HepG2 (cell line): ENCODE measurements around the gene OSGEPL1. TPM values are rescaled to one million over a fixed set of nuclear protein-coding genes. Genes with fewer than 3 reads are reported as not detected.

Source experiments
- ARID2 ChIP-seq: sonication (generic); formaldehyde crosslinking; IDR thresholded peaks from 2 replicates; pipeline ENCODE4 v1.8.1; 2022; ENCODE audit warnings: mild to moderate bottlenecking, missing genetic modification reagents, borderline replicate concordance
- CBX2 ChIP-seq, 2 experiments: fragments of 200-600 bp in 1 of 2; sonication (generic); formaldehyde crosslinking in 1 of 2; IDR thresholded peaks; 2 replicates each; pipeline versions ENCODE4 v1.7.0 to v1.8.1; 2018 to 2022; ENCODE audit warnings: low read depth in 2 of 2, low read length in 1 of 2, mild to moderate bottlenecking in 1 of 2, missing genetic modification reagents in 1 of 2
- ESRRA ChIP-seq: sonication (generic); formaldehyde crosslinking; IDR thresholded peaks from 2 replicates; pipeline ENCODE4 v1.5.1; 2020; ENCODE audit warnings: mild to moderate bottlenecking, low read depth, missing genetic modification reagents
- HMGA1 ChIP-seq: sonication (generic); formaldehyde crosslinking; conservative IDR thresholded peaks from 2 replicates; pipeline ENCODE4 v1.4.0; 2020; ENCODE audit warnings: missing genetic modification reagents
- HNRNPH1 ChIP-seq: fragments of 200-400 bp; formaldehyde crosslinking; optimal IDR thresholded peaks from 2 replicates; pipeline ENCODE3; 2017; ENCODE audit warnings: mild to moderate bottlenecking, low read depth, low read length
- HNRNPUL1 ChIP-seq: fragments of 200-400 bp; formaldehyde crosslinking; IDR thresholded peaks from 2 replicates; pipeline ENCODE4 v1.6.1; 2017; ENCODE audit warnings: low read depth, mild to moderate bottlenecking, low read length, moderate library complexity
- KMT2B ChIP-seq: IDR thresholded peaks from 2 replicates; pipeline ENCODE4 v1.6.1; 2016; ENCODE audit warnings: missing genetic modification reagents, missing compliant biosample characterization
- MATR3 ChIP-seq: sonication (generic); formaldehyde crosslinking; IDR thresholded peaks from 2 replicates; pipeline ENCODE4 v1.4.0; 2020; ENCODE audit warnings: missing genetic modification reagents
- MED13 ChIP-seq: sonication (generic); formaldehyde crosslinking; IDR thresholded peaks from 2 replicates; pipeline ENCODE4 v1.5.0; 2020; ENCODE audit warnings: missing genetic modification reagents
- MTA1 ChIP-seq: sonication (generic); formaldehyde crosslinking; IDR thresholded peaks from 2 replicates; pipeline ENCODE4 v1.4.0; 2020; ENCODE audit warnings: missing genetic modification reagents, mild to moderate bottlenecking, borderline replicate concordance
- NCOR1 ChIP-seq: fragments of 200-600 bp; sonication (generic); IDR thresholded peaks from 2 replicates; pipeline ENCODE4 v1.7.0; 2017; ENCODE audit warnings: antibody characterized with exemption, low read length, borderline replicate concordance
- RCOR2 ChIP-seq: IDR thresholded peaks from 2 replicates; pipeline ENCODE4 v1.6.1; 2016; ENCODE audit warnings: missing biosample characterization, missing genetic modification reagents
- RFXANK ChIP-seq: IDR thresholded peaks from 2 replicates; pipeline ENCODE4 v1.6.1; 2016
- SKI ChIP-seq: fragments of 450-650 bp; IDR thresholded peaks from one replicate; pipeline ENCODE4 v1.6.1; 2018; ENCODE audit warnings: mild to moderate bottlenecking; ENCODE audit not compliant: partially characterized antibody
- SMAD1 ChIP-seq: sonication (generic); formaldehyde crosslinking; IDR thresholded peaks from 2 replicates; pipeline ENCODE4 v1.4.0; 2020; ENCODE audit warnings: missing genetic modification reagents, low read depth, mild to moderate bottlenecking, borderline replicate concordance
- SP4 ChIP-seq: sonication (generic); formaldehyde crosslinking; IDR thresholded peaks from 2 replicates; pipeline ENCODE4 v1.8.1; 2023; ENCODE audit warnings: mild to moderate bottlenecking, missing genetic modification reagents
- ZNF549 ChIP-seq: sonication (generic); formaldehyde crosslinking; IDR thresholded peaks from 2 replicates; pipeline ENCODE4 v1.5.0; 2020; ENCODE audit warnings: missing genetic modification reagents
- ZNF567 ChIP-seq: sonication (generic); formaldehyde crosslinking; IDR thresholded peaks from 2 replicates; pipeline ENCODE4 v1.8.1; 2023; ENCODE audit warnings: mild to moderate bottlenecking, missing genetic modification reagents, borderline replicate concordance
- ZNF780A ChIP-seq: sonication (generic); formaldehyde crosslinking; IDR thresholded peaks from 2 replicates; pipeline ENCODE4 v1.8.0; 2022; ENCODE audit warnings: mild to moderate bottlenecking, missing genetic modification reagents, moderate library complexity
- polyA plus RNA-seq, 8 experiments: library from polyadenylated mRNA; depleted of rRNA in 3 of 8; stranded (reverse) in 7 of 8; unstranded in 1 of 8; fragments of >200 nt; fragmentation: Illumina TruSeq in 4 of 8; extraction: Trizol in 4 of 8; gene quantifications; 2 replicates each; pipeline versions ENCODE4 v1.2.1 to v1.2.3, GENCODE V29; 2011 to 2016; ENCODE audit warnings: low read depth in 4 of 8, missing spikeins in 1 of 8, mixed read lengths in 1 of 8; ENCODE audit not compliant: insufficient read depth in 1 of 8
- total RNA-seq, 5 experiments: library from RNA; depleted of rRNA; stranded (reverse); fragments of >200 nt; fragmentation: Illumina TruSeq; extraction: Trizol; gene quantifications; 2 replicates each; pipeline ENCODE4 v1.2.3, GENCODE V29; 2016; ENCODE audit warnings: low read depth in 1 of 5
- TF ChIP-seq, protein P1 (sequence below): sonication (generic); formaldehyde crosslinking; IDR thresholded peaks from 2 replicates; pipeline ENCODE4 v1.8.0; 2022; ENCODE audit warnings: missing genetic modification reagents, mild to moderate bottlenecking, borderline replicate concordance
- TF ChIP-seq, protein P2 (sequence below): sonication (generic); formaldehyde crosslinking; IDR thresholded peaks from 2 replicates; pipeline ENCODE4 v1.8.1; 2023; ENCODE audit warnings: missing genetic modification reagents, mild to moderate bottlenecking, borderline replicate concordance
- TF ChIP-seq, protein P3 (sequence below): sonication (generic); formaldehyde crosslinking; IDR thresholded peaks from 2 replicates; pipeline ENCODE4 v1.4.0; 2020; ENCODE audit warnings: missing genetic modification reagents, borderline replicate concordance
- TF ChIP-seq, protein P4 (sequence below): sonication (generic); formaldehyde crosslinking; IDR thresholded peaks from 2 replicates; pipeline ENCODE4 v1.5.0; 2020; ENCODE audit warnings: missing genetic modification reagents, mild to moderate bottlenecking, borderline replicate concordance
- TF ChIP-seq, protein P5 (sequence below): sonication (generic); IDR thresholded peaks from 2 replicates; pipeline ENCODE4 v1.6.1; 2016; ENCODE audit warnings: low read depth, borderline replicate concordance

OSGEPL1 gene
- total and polyA plus RNA-seq, 2 of the 13 experiments (the other 11 are each of a cell fraction or from before 2014, with no cell fraction given), result 10.2 to 10.8 TPM

DNA sequence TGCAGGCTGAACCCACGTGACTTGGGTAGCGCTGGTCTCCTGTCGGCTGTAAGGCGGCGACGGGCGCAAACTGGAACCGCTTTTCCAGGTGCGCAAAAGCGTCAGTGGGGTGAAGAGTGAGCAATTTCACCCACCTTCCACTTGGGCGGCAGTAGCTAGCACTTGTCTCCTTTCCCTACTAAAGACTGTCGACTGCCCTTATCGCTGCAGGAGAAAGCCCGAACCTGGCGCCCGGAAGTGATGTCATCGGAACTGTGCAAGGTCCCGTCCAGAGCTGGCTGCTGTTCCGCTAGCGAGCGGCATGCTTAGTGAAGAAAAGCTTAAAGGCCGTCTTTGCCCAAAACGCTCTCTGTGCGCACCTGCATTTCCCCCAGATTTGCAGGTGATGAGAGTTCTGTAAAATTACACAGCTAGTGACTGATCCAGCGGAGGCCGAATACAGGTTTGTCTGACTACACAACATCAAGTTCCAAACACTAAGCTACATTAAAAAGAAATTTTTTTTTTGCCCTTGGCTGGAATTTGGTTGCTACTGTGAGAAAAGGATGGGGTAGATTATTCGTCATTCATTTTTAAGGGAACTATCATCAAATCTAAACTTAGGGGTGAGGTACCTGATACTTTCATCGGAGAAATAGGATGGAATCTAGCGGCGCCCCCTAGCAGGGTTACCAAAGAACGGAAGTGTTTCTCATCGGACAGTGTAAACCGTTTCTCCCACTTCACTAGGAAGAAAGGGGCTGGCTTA, at the start of gene OSGEPL1 (continued):
- TF ChIP-seq, protein P1, sequence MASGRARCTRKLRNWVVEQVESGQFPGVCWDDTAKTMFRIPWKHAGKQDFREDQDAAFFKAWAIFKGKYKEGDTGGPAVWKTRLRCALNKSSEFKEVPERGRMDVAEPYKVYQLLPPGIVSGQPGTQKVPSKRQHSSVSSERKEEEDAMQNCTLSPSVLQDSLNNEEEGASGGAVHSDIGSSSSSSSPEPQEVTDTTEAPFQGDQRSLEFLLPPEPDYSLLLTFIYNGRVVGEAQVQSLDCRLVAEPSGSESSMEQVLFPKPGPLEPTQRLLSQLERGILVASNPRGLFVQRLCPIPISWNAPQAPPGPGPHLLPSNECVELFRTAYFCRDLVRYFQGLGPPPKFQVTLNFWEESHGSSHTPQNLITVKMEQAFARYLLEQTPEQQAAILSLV (CRISPR knock-in tag), result peak; percentile 87; the same call in 1 of the 2 replicates
- TF ChIP-seq SP4 (CRISPR knock-in tag), result no peak
- no peak for TF ChIP-seq ZNF549 (CRISPR knock-in tag)
- TF ChIP-seq, protein P2, sequence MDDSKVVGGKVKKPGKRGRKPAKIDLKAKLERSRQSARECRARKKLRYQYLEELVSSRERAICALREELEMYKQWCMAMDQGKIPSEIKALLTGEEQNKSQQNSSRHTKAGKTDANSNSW, result peak; percentile 33; the same call in 1 of the 2 replicates
- TF ChIP-seq MATR3 (CRISPR knock-in tag), result no peak
- TF ChIP-seq, protein P3, sequence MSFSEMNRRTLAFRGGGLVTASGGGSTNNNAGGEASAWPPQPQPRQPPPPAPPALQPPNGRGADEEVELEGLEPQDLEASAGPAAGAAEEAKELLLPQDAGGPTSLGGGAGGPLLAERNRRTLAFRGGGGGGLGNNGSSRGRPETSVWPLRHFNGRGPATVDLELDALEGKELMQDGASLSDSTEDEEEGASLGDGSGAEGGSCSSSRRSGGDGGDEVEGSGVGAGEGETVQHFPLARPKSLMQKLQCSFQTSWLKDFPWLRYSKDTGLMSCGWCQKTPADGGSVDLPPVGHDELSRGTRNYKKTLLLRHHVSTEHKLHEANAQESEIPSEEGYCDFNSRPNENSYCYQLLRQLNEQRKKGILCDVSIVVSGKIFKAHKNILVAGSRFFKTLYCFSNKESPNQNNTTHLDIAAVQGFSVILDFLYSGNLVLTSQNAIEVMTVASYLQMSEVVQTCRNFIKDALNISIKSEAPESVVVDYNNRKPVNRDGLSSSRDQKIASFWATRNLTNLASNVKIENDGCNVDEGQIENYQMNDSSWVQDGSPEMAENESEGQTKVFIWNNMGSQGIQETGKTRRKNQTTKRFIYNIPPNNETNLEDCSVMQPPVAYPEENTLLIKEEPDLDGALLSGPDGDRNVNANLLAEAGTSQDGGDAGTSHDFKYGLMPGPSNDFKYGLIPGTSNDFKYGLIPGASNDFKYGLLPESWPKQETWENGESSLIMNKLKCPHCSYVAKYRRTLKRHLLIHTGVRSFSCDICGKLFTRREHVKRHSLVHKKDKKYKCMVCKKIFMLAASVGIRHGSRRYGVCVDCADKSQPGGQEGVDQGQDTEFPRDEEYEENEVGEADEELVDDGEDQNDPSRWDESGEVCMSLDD (CRISPR knock-in tag), result peak; percentile 54; the same call in 1 of the 2 replicates
- no peak for TF ChIP-seq ZNF567 (CRISPR knock-in tag)
- no peak for TF ChIP-seq RFXANK (CRISPR knock-in tag)
- TF ChIP-seq HNRNPH1, result no peak
- TF ChIP-seq, protein P4, sequence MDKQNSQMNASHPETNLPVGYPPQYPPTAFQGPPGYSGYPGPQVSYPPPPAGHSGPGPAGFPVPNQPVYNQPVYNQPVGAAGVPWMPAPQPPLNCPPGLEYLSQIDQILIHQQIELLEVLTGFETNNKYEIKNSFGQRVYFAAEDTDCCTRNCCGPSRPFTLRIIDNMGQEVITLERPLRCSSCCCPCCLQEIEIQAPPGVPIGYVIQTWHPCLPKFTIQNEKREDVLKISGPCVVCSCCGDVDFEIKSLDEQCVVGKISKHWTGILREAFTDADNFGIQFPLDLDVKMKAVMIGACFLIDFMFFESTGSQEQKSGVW, result no peak
- peak; percentile 98 for TF ChIP-seq KMT2B (CRISPR knock-in tag)
- TF ChIP-seq ARID2 (CRISPR knock-in tag), result peak; percentile 97
- peak; percentile 70; the same call in 1 of the 2 replicates for TF ChIP-seq ESRRA
- peak; percentile 44; the same call in 1 of the 2 replicates for TF ChIP-seq SMAD1 (CRISPR knock-in tag)
- TF ChIP-seq SKI, result peak; percentile 20
- TF ChIP-seq ZNF780A (CRISPR knock-in tag), result 0 out of 2 replicates have a peak, but pooled peaks have one; percentile 42
- TF ChIP-seq, protein P5, sequence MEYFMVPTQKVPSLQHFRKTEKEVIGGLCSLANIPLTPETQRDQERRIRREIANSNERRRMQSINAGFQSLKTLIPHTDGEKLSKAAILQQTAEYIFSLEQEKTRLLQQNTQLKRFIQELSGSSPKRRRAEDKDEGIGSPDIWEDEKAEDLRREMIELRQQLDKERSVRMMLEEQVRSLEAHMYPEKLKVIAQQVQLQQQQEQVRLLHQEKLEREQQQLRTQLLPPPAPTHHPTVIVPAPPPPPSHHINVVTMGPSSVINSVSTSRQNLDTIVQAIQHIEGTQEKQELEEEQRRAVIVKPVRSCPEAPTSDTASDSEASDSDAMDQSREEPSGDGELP, result peak; percentile 18; the same call in 1 of the 2 replicates
- no peak; the same call in none of the 2 replicates for TF ChIP-seq MTA1 (CRISPR knock-in tag)
- no peak for TF ChIP-seq CBX2 (IDR thresholded peaks at IDR 0.05; ENCODE audit: low read depth, low read length)
- no peak for TF ChIP-seq CBX2 (CRISPR knock-in tag; IDR thresholded peaks at IDR 0.05; ENCODE audit: low read depth)
- TF ChIP-seq MED13, result no peak
- no peak for TF ChIP-seq HMGA1 (CRISPR knock-in tag)
- TF ChIP-seq RCOR2, result peak; percentile 58
- peak; percentile 77; the same call in 1 of the 2 replicates for TF ChIP-seq NCOR1
- no peak for TF ChIP-seq HNRNPUL1
